Fibroblast of skin of left quadriceps (primary cell): ENCODE results near the gene EIF1AX.
A peak's percentile ranks its signal among the peaks of the same experiment; 100 is the strongest.
"Not testable (repeated sequence)": the region's sequence is repeated elsewhere in the genome, so short reads cannot be mapped to it uniquely, and the experiment has no call there.

ENCODE experiments used
- DNase-seq, 2 experiments: peaks; one replicate each; pipeline ENCODE4 v3.0.0-alpha.2; 2013; ENCODE audit warnings: low read depth in 2 of 2

Gene EIF1AX

GRCh38 chrX:20141281-20142220, at the start of gene EIF1AX:
TSS of gene EIF1AX (minus strand) at chrX:20141838. CDS start at chrX:20141640, 198 bp downstream.
- peak; percentile 92 to 94 for DNase-seq

- no peak for DNase-seq
Measured at GRCh38 chrX:20189171-20189570, 47.5 kb upstream of the EIF1AX start.

- DNase-seq = no peak
Measured at GRCh38 chrX:20181598-20182329, 40.1 kb upstream of the EIF1AX start.

- no peak for DNase-seq
Measured at GRCh38 chrX:20177093-20177492, 35.5 kb upstream of the EIF1AX start.

- DNase-seq = no peak
Measured at GRCh38 chrX:20173856-20174255, 32.2 kb upstream of the EIF1AX start.

GRCh38 chrX:20173313-20173712, 31.7 kb upstream of the EIF1AX start:
- no peak for DNase-seq

GRCh38 chrX:20171887-20172286, 30.2 kb upstream of the EIF1AX start:
- no peak for DNase-seq

- DNase-seq = not testable (repeated sequence)
Measured at GRCh38 chrX:20162516-20162915, 20.9 kb upstream of the EIF1AX start.

- no peak for DNase-seq
Measured at GRCh38 chrX:20159797-20160385, 18.3 kb upstream of the EIF1AX start.

- DNase-seq = no peak
Measured at GRCh38 chrX:20151689-20152088, 10.1 kb upstream of the EIF1AX start.

GRCh38 chrX:20149326-20149725, 7.7 kb upstream of the EIF1AX start:
- no peak for DNase-seq

- DNase-seq = no peak
Measured at GRCh38 chrX:20147561-20147960, 5.9 kb upstream of the EIF1AX start.

- peak; percentile 14 to 15 for DNase-seq
Measured at GRCh38 chrX:20144491-20144890, 2.9 kb upstream of the EIF1AX start.

- no peak for DNase-seq
Measured at GRCh38 chrX:20143561-20143960, 1.9 kb upstream of the EIF1AX start.

- DNase-seq = no peak
Measured at GRCh38 chrX:20143111-20143510, 1.5 kb upstream of the EIF1AX start.

GRCh38 chrX:20140420-20140819, 1.2 kb downstream of the EIF1AX start:
- DNase-seq = no peak

GRCh38 chrX:20139966-20140365, 1.7 kb downstream of the EIF1AX start:
- DNase-seq = peak; percentile 14 to 18

GRCh38 chrX:20135944-20136343, 5.7 kb downstream of the EIF1AX start:
- DNase-seq = no peak

GRCh38 chrX:20132666-20133065, 9.0 kb downstream of the EIF1AX start:
- DNase-seq = no peak

GRCh38 chrX:20130357-20130756, 11.3 kb downstream of the EIF1AX start:
- no peak for DNase-seq

- DNase-seq = no peak
Measured at GRCh38 chrX:20129547-20129946, 12.1 kb downstream of the EIF1AX start.

GRCh38 chrX:20128670-20129069, 13.0 kb downstream of the EIF1AX start:
- no peak for DNase-seq
